ENCODE measurements around the gene DBN1. TPM values are rescaled to one million over a fixed set of nuclear protein-coding genes. Genes with fewer than 3 reads are reported as not detected.

DBN1 gene
- total RNA-seq, 1 donor from 2014 or later = 274 TPM

DNA sequence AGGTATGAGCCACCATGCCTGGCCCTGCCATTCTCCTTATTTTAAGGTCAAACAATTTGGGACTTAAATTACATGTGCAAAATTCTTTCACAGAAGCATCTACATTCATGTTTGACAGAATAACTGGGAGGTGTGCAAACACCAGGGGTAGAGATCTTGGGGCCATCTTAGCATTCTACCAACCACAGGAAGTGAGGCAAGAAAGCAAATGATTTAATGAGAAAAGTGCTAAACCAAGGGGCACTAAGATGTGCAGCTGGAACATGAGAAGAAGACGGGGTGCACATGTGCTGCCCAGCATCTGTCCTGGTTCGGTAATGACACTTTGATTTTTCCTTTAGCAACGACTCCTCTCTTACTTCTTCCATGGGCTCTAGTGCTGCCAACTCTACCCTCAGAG, 62.9 kb downstream of the DBN1 start:
- no peaks in the 10 kb centered on the region for H3K36me3 Mint-ChIP-seq (ENCODE audit: low read depth)
- DNase-seq (ENCODE audit: low spot score) = no peak
- H3K4me3 Mint-ChIP-seq (ENCODE audit: unreplicated experiment) = no peak overlapping the region
- no peaks in the 10 kb centered on the region for H3K9me3 Mint-ChIP-seq (ENCODE audit: low read depth)
- TF ChIP-seq, protein P1, sequence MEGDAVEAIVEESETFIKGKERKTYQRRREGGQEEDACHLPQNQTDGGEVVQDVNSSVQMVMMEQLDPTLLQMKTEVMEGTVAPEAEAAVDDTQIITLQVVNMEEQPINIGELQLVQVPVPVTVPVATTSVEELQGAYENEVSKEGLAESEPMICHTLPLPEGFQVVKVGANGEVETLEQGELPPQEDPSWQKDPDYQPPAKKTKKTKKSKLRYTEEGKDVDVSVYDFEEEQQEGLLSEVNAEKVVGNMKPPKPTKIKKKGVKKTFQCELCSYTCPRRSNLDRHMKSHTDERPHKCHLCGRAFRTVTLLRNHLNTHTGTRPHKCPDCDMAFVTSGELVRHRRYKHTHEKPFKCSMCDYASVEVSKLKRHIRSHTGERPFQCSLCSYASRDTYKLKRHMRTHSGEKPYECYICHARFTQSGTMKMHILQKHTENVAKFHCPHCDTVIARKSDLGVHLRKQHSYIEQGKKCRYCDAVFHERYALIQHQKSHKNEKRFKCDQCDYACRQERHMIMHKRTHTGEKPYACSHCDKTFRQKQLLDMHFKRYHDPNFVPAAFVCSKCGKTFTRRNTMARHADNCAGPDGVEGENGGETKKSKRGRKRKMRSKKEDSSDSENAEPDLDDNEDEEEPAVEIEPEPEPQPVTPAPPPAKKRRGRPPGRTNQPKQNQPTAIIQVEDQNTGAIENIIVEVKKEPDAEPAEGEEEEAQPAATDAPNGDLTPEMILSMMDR (IDR thresholded peaks at IDR 0.05) = no peak
- no peaks in the 10 kb centered on the region for H3K27me3 Mint-ChIP-seq (ENCODE audit: low read depth)
- no peaks in the 10 kb centered on the region for H3K4me1 Mint-ChIP-seq (ENCODE audit: low read depth)
- no peak overlapping the region for H3K27ac Mint-ChIP-seq (ENCODE audit: unreplicated experiment)

DNA sequence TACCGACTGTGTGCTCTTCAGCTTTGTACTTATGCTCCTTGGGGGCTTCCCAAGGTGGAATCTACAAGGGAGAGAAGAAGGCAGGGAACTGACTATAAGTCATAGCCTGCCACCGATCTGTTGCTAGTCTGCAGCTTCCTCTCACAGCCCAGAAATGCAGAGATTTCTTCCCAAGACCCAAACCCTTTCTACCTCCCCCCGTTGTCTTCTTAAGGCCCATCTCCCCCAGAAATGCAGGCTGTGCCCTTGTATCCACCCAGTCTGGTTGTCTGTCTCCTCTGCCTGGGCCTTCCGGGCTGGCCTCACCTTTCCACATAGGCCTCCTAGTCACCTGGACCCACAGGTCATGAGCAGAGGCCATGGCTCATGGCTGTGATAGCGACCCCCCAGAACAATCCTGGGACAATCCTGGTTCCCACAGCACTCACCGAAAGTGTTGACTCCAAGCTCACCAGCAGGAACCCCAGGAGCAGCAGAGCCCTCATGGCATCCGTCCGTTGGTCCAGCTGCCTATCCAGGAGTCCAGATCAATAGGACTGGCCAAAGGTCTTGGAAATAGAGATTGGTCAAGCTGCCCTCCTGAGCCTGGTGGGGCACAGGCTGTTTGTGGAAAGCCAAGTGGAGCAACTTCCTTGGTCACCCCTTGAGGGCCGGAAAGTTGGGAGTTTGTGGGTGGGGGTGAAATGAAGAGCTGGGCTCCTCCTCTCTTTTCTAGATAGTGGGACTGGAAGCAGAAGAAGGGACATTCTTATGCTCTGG, 64.2 kb downstream of the DBN1 start, which contains the start of gene F12:
TSS of gene F12 (minus strand) at position 522 of the 759 bp plus-strand sequence. CDS start at position 485, 37 bp downstream.
- DNase-seq (ENCODE audit: low spot score) = no peak
- TF ChIP-seq, protein P1 (IDR thresholded peaks at IDR 0.05) = no peak
- H3K36me3 Mint-ChIP-seq (ENCODE audit: low read depth) = no peaks in the 10 kb centered on the region
- no peaks in the 10 kb centered on the region for H3K4me1 Mint-ChIP-seq (ENCODE audit: low read depth)
- H3K9me3 Mint-ChIP-seq (ENCODE audit: low read depth) = no peaks in the 10 kb centered on the region
- no peaks in the 10 kb centered on the region for H3K27me3 Mint-ChIP-seq (ENCODE audit: low read depth)
- H3K27ac Mint-ChIP-seq (ENCODE audit: unreplicated experiment) = no peak within 1 kb of the TSS
- H3K4me3 Mint-ChIP-seq (ENCODE audit: unreplicated experiment) = no peak within 1 kb of the TSS

Other genes with a start within 250 kb of the DBN1 start
- gene RAB24, start 169.9 kb downstream of the DBN1 start, total RNA-seq = 31.5 to 37.3 TPM (median 36.7 TPM) in 3 replicates
- 102 to 119 TPM (median 109 TPM) in 3 replicates for gene PRELID1, start 169.8 kb downstream of the DBN1 start, total RNA-seq
- gene MXD3, start 161.7 kb downstream of the DBN1 start, total RNA-seq = 6.5 to 9.4 TPM (median 8.4 TPM) in 3 replicates
- 76.6 to 128 TPM (median 83.4 TPM) in 3 replicates for gene LMAN2, start 122.0 kb downstream of the DBN1 start, total RNA-seq
- gene RGS14, start 115.7 kb downstream of the DBN1 start, total RNA-seq = 6.8 to 11.6 TPM (median 10.1 TPM) in 3 replicates
- not detected in 3 replicates for gene SLC34A1, start 89.2 kb downstream of the DBN1 start, total RNA-seq
- not detected in 3 replicates for gene PFN3, start 73.0 kb downstream of the DBN1 start, total RNA-seq
- gene F12, start 64.1 kb downstream of the DBN1 start, total RNA-seq = 0.99 to 2.1 TPM (median 1.8 TPM) in 3 replicates
- 19.9 to 26.3 TPM (median 23.8 TPM) in 3 replicates for gene GRK6, start 47.0 kb downstream of the DBN1 start, total RNA-seq
- gene PRR7, start 26.8 kb downstream of the DBN1 start, total RNA-seq = 4.8 to 5.5 TPM (median 5.3 TPM) in 3 replicates
- gene PDLIM7, start 24.0 kb upstream of the DBN1 start, total RNA-seq = 563 to 633 TPM (median 613 TPM) in 3 replicates
- 4.7 to 7.7 TPM (median 7.5 TPM) in 3 replicates for gene DOK3, start 36.2 kb upstream of the DBN1 start, total RNA-seq
- gene DDX41, start 43.3 kb upstream of the DBN1 start, total RNA-seq = 77.2 to 79.0 TPM (median 78.6 TPM) in 3 replicates
- 75.2 to 85.9 TPM (median 79.1 TPM) in 3 replicates for gene FAM193B, start 80.9 kb upstream of the DBN1 start, total RNA-seq
- 290 to 299 TPM (median 293 TPM) in 3 replicates for gene TMED9, start 118.6 kb upstream of the DBN1 start, total RNA-seq
- gene B4GALT7, start 126.5 kb upstream of the DBN1 start, total RNA-seq = 41.4 to 54.4 TPM (median 43.9 TPM) in 3 replicates

Data from chondrocyte (in vitro differentiated cells).